T-helper 17 cell (primary cell): ENCODE data around the gene CXorf49. TPM values are rescaled to one million over a fixed set of nuclear protein-coding genes. Genes with fewer than 3 reads are reported as not detected.
A peak's percentile ranks its signal among the peaks of the same experiment; 100 is the strongest.
"Not testable (repeated sequence)": the region's sequence is repeated elsewhere in the genome, so short reads cannot be mapped to it uniquely, and the experiment has no call there.

Experiments
- ATAC-seq: fragments of 150-1000 bp; cut with Tn5 transposase; 2 replicates; pipeline ENCODE4 v1.10.0; 2021; ENCODE audit warnings: mild to moderate bottlenecking, moderate library complexity
- DNase-seq, 3 donors: peaks; one replicate each; pipeline versions ENCODE4 v3.0.0 to v3.0.0-alpha.2; 2020 to 2021
- H3K9me3 ChIP-seq: one replicate; pipeline ENCODE4 v1.7.0; 2013; ENCODE audit warnings: low read length, mild to moderate bottlenecking; ENCODE audit not compliant: control insufficient read depth, poor library complexity, severe bottlenecking
- H3K27ac Mint-ChIP-seq: one replicate; pipeline ENCODE4 v1.8.0; 2022; ENCODE audit warnings: mild to moderate bottlenecking, moderate library complexity, mixed read lengths
- H3K27me3 Mint-ChIP-seq: one replicate; pipeline ENCODE4 v1.8.0; 2022; ENCODE audit warnings: mixed read lengths
- H3K36me3 Mint-ChIP-seq: one replicate; pipeline ENCODE4 v1.8.0; 2022; ENCODE audit warnings: low read depth, mixed read lengths
- H3K4me1 Mint-ChIP-seq: one replicate; pipeline ENCODE4 v1.8.0; 2022; ENCODE audit warnings: mild to moderate bottlenecking, mixed read lengths
- H3K4me3 Mint-ChIP-seq: one replicate; pipeline ENCODE4 v1.8.0; 2022; ENCODE audit warnings: mild to moderate bottlenecking, moderate library complexity, mixed read lengths
- total RNA-seq, 4 donors: library from RNA in 2 of 4; stranded (reverse) in 2 of 4; gene quantifications; one replicate each; pipeline ENCODE4 v1.2.3 and lab custom pipeline; 2022 to 2026

Gene CXorf49
- total RNA-seq, 2 donors from 2014 or later, result not detected

GRCh38 chrX:71698299-71699022 lies 19.6 kb downstream of the CXorf49 start:
- peak; percentile 69 for ATAC-seq
- H3K27ac Mint-ChIP-seq, H3K4me3 Mint-ChIP-seq, DNase-seq, H3K36me3 Mint-ChIP-seq, H3K4me1 Mint-ChIP-seq, H3K9me3 ChIP-seq, H3K27me3 Mint-ChIP-seq: not testable (repeated sequence)

- not testable (repeated sequence) for H3K4me3 Mint-ChIP-seq, H3K9me3 ChIP-seq, H3K27me3 Mint-ChIP-seq, DNase-seq, H3K27ac Mint-ChIP-seq, H3K36me3 Mint-ChIP-seq, H3K4me1 Mint-ChIP-seq
- ATAC-seq, result peak; percentile 3
Observed at GRCh38 chrX:71697466-71698298, 20.4 kb downstream of the CXorf49 start.

- H3K9me3 ChIP-seq, H3K4me3 Mint-ChIP-seq, H3K27me3 Mint-ChIP-seq, DNase-seq, H3K4me1 Mint-ChIP-seq, H3K36me3 Mint-ChIP-seq, H3K27ac Mint-ChIP-seq: not testable (repeated sequence)
- peak; percentile 73 for ATAC-seq
Observed at GRCh38 chrX:71696641-71697465, 21.2 kb downstream of the CXorf49 start.

- Mint-ChIP-seq H3K27ac (no peak overlapping the region), H3K4me3 (no peak overlapping the region), H3K4me1 (no peaks in the 10 kb centered on the region), H3K36me3 (no peaks in the 10 kb centered on the region), H3K27me3 (no peaks in the 10 kb centered on the region)
- ATAC-seq (no peak), DNase-seq (no peak)
- H3K9me3 ChIP-seq, result no peaks in the 10 kb centered on the region
Observed at GRCh38 chrX:71679575-71680207, 38.4 kb downstream of the CXorf49 start.

GRCh38 chrX:71677195-71677594 lies 40.9 kb downstream of the CXorf49 start:
- H3K4me3 Mint-ChIP-seq, H3K9me3 ChIP-seq, H3K4me1 Mint-ChIP-seq, H3K27ac Mint-ChIP-seq, H3K27me3 Mint-ChIP-seq, H3K36me3 Mint-ChIP-seq, ATAC-seq, DNase-seq: not testable (repeated sequence)

GRCh38 chrX:71676068-71676795 lies 41.9 kb downstream of the CXorf49 start:
- H3K27me3 Mint-ChIP-seq, H3K4me3 Mint-ChIP-seq, H3K36me3 Mint-ChIP-seq, H3K4me1 Mint-ChIP-seq, DNase-seq, H3K9me3 ChIP-seq, ATAC-seq, H3K27ac Mint-ChIP-seq: not testable (repeated sequence)

- H3K36me3 Mint-ChIP-seq, ATAC-seq, H3K4me3 Mint-ChIP-seq, H3K27ac Mint-ChIP-seq, H3K27me3 Mint-ChIP-seq, DNase-seq, H3K9me3 ChIP-seq: not testable (repeated sequence)
- H3K4me1 Mint-ChIP-seq, result peaks cover 12% of the 10 kb centered on the region
Observed at GRCh38 chrX:71675636-71676035, 42.4 kb downstream of the CXorf49 start.

- no peak overlapping the region for H3K4me3 Mint-ChIP-seq
Observed at GRCh38 chrX:71671938-71672337, 46.1 kb downstream of the CXorf49 start.

GRCh38 chrX:71671043-71671780 lies 46.9 kb downstream of the CXorf49 start:
- Mint-ChIP-seq H3K4me3 (peak overlapping the region; percentile 33), H3K27ac (no peak overlapping the region)

More at GRCh38 chrX:71671938-71672337, 46.1 kb downstream of the CXorf49 start:
- no peak for DNase-seq
- Mint-ChIP-seq H3K27me3 (no peaks in the 10 kb centered on the region), H3K36me3 (no peaks in the 10 kb centered on the region), H3K27ac (no peak overlapping the region), H3K4me1 (peaks cover 14% of the 10 kb centered on the region)
- no peak for ATAC-seq
- H3K9me3 ChIP-seq, result no peaks in the 10 kb centered on the region

GRCh38 chrX:71669947-71670346 lies 48.1 kb downstream of the CXorf49 start:
- H3K4me3 Mint-ChIP-seq, H3K27ac Mint-ChIP-seq, H3K27me3 Mint-ChIP-seq, H3K9me3 ChIP-seq, H3K36me3 Mint-ChIP-seq: not testable (repeated sequence)
- DNase-seq, result peak in 1 of 3 donors; percentile 12
- peak; percentile 63 for ATAC-seq
- peaks cover 14% of the 10 kb centered on the region for H3K4me1 Mint-ChIP-seq

More at GRCh38 chrX:71671043-71671780, 46.9 kb downstream of the CXorf49 start:
- ATAC-seq, result peak; percentile 25
- H3K27me3 Mint-ChIP-seq, result no peaks in the 10 kb centered on the region
- no peak for DNase-seq
- H3K9me3 ChIP-seq, result no peaks in the 10 kb centered on the region
- H3K4me1 Mint-ChIP-seq, result peaks cover 14% of the 10 kb centered on the region
- H3K36me3 Mint-ChIP-seq, result no peaks in the 10 kb centered on the region

GRCh38 chrX:71669492-71669891 lies 48.6 kb downstream of the CXorf49 start:
- Mint-ChIP-seq H3K4me3 (no peak overlapping the region), H3K27ac (no peak overlapping the region), H3K4me1 (peaks cover 14% of the 10 kb centered on the region), H3K27me3 (no peaks in the 10 kb centered on the region), H3K36me3 (no peaks in the 10 kb centered on the region)
- ATAC-seq (no peak), DNase-seq (no peak)
- no peaks in the 10 kb centered on the region for H3K9me3 ChIP-seq

- Mint-ChIP-seq H3K4me3 (no peak overlapping the region), H3K27ac (peak overlapping the region; percentile 34), H3K36me3 (no peaks in the 10 kb centered on the region), H3K4me1 (peaks cover 17% of the 10 kb centered on the region), H3K27me3 (no peaks in the 10 kb centered on the region)
- no peaks in the 10 kb centered on the region for H3K9me3 ChIP-seq
- no peak for DNase-seq
- no peak for ATAC-seq
Observed at GRCh38 chrX:71668248-71668595, 49.9 kb downstream of the CXorf49 start.
